Panc1 (cell line): ENCODE measurements around the gene SHOC2. TPM values are rescaled to one million over a fixed set of nuclear protein-coding genes. Genes with fewer than 3 reads are reported as not detected.

Experiments used
- ATAC-seq: fragments of 200-7000 bp; cut with Tn5 transposase; 2 replicates; pipeline ENCODE4 v1.9.1; 2020; ENCODE audit warnings: mild to moderate bottlenecking, moderate library complexity
- BruUV-seq: library from RNA; stranded (reverse); fragments of 400-500 nt; replicated peaks from 2 replicates; lab custom pipeline; 2021; lab: Mats Ljungman, UMichigan
- CTCF ChIA-PET: fragments of 300-600 bp; sonication (Branson Sonifier 250); formaldehyde crosslinking; loops from one replicate; lab custom pipeline; 2022; ENCODE audit warnings: antibody characterized with exemption; lab: Charles Lee
- POLR2A ChIA-PET: fragments of 300-600 bp; sonication (Branson Sonifier 250); formaldehyde crosslinking; loops from one replicate; lab custom pipeline; 2022; ENCODE audit warnings: antibody characterized with exemption; lab: Charles Lee
- DNase-seq: peaks from one replicate; pipeline ENCODE4 v3.0.0-alpha.2; 2010; ENCODE audit warnings: low read depth, low spot score
- H3K27ac ChIP-seq: 2 replicates; pipeline ENCODE4 v1.5.1; 2011; ENCODE audit warnings: mild to moderate bottlenecking, low read length, inconsistent platforms
- H3K27me3 ChIP-seq: fragments of 200-500 bp; sonication (Bioruptor generic); 2 replicates; pipeline ENCODE4 v1.6.0; 2014; ENCODE audit warnings: low read length, inconsistent platforms; ENCODE audit not compliant: control insufficient read depth, insufficient read depth
- H3K36me3 ChIP-seq: fragments of 200-500 bp; sonication (Bioruptor generic); 2 replicates; pipeline ENCODE4 v1.5.1; 2014; ENCODE audit warnings: inconsistent platforms, mild to moderate bottlenecking, low read length, moderate library complexity; ENCODE audit not compliant: control insufficient read depth, insufficient read depth
- H3K4me1 ChIP-seq: 2 replicates; pipeline ENCODE4 v1.5.1; 2011; ENCODE audit warnings: inconsistent platforms, mild to moderate bottlenecking, low read length, moderate library complexity; ENCODE audit not compliant: control insufficient read depth, insufficient read depth
- H3K4me3 ChIP-seq, 2 experiments: 2 replicates each; pipeline ENCODE4 v1.5.1; 2011 to 2012; ENCODE audit warnings: low read depth in 2 of 2, low read length in 2 of 2, mild to moderate bottlenecking in 2 of 2, inconsistent platforms in 1 of 2, moderate library complexity in 1 of 2
- H3K9me3 ChIP-seq: fragments of 200-500 bp; sonication (Bioruptor generic); 2 replicates; pipeline ENCODE4 v1.5.1; 2014; ENCODE audit warnings: low read depth, mild to moderate bottlenecking, inconsistent platforms, low read length, moderate library complexity; ENCODE audit not compliant: control insufficient read depth, insufficient read depth
- POLR2AphosphoS5 ChIP-seq: IDR thresholded peaks from 2 replicates; pipeline ENCODE4 v1.6.1; 2012; ENCODE audit warnings: mild to moderate bottlenecking, low read depth, low read length, moderate library complexity
- REST ChIP-seq, 2 experiments: IDR thresholded peaks; 2 replicates each; pipeline ENCODE4 v1.6.1; 2011 to 2012; ENCODE audit warnings: low read depth in 2 of 2, control low read depth in 1 of 2, low read length in 1 of 2, mild to moderate bottlenecking in 1 of 2, moderate library complexity in 1 of 2; ENCODE audit not compliant: insufficient read depth in 1 of 2
- SIN3A ChIP-seq: IDR thresholded peaks from 2 replicates; pipeline ENCODE4 v1.6.1; 2012; ENCODE audit warnings: low read depth, mild to moderate bottlenecking, low read length, moderate library complexity, borderline replicate concordance; ENCODE audit not compliant: insufficient read depth
- TCF7L2 ChIP-seq: IDR thresholded peaks from 2 replicates; pipeline ENCODE4 v1.6.1; 2011; ENCODE audit warnings: mild to moderate bottlenecking, low read depth, low read length, inconsistent platforms
- in situ Hi-C: cut with HindIII; loops from 2 replicates; pipeline ENCODE4 v1.10.0; 2016; ENCODE audit warnings: low sequenced_read_pairs, low pct_unique_long_range_greater_than_20kb
- intact Hi-C: fragments of 100-400 bp; cut with micrococcal nuclease; formaldehyde crosslinking; loops from one replicate; pipeline ENCODE4 v1.10.0; 2022; ENCODE audit not compliant: unreplicated experiment
- total RNA-seq: library from RNA; stranded (reverse); gene quantifications from one replicate; pipeline ENCODE4 v1.2.1, GENCODE V29; 2021; ENCODE audit not compliant: unreplicated experiment
- TF ChIP-seq, protein P1 (sequence below): fragments of 450-650 bp; IDR thresholded peaks from 2 replicates; pipeline ENCODE4 v1.5.1; 2017; ENCODE audit warnings: mild to moderate bottlenecking

Gene SHOC2
- total RNA-seq, 1 experiment from 2014 or later: 56.6 TPM

DNA sequence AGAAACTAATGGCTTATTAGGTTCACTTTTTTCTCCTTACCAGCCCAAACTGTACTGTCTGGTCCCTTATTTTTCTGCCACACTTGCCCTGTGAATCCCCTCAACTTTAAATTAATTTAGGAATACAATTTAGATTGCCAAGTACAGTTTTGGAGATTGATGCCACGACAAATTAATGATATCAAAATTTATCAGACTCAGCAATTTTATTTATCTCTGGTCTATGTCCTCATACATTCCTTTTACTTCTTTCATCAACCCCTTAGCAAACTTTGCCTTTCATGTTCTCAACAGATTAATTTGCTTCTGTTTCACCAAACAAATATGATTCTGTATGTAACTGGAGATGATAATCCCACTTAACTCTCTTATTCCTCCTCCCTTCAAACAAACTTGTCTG is 38.2 kb downstream of the SHOC2 start:
- in situ Hi-C loops: no loop called here
- H3K27me3 ChIP-seq: no peaks in the 10 kb centered on the region
- ATAC-seq (no peak), DNase-seq (no peak)
- 0 out of 2 replicates have a peak, but pooled peaks cover 4% of the 10 kb centered on the region for H3K4me1 ChIP-seq
- ChIA-PET POLR2A (no interaction called here), CTCF (no interaction called here)
- no peak overlapping the region for H3K27ac ChIP-seq
- H3K4me3 ChIP-seq: no peak overlapping the region
- no peaks in the 10 kb centered on the region for H3K36me3 ChIP-seq
- no peaks in the 10 kb centered on the region for H3K9me3 ChIP-seq
- TF ChIP-seq, protein P1, sequence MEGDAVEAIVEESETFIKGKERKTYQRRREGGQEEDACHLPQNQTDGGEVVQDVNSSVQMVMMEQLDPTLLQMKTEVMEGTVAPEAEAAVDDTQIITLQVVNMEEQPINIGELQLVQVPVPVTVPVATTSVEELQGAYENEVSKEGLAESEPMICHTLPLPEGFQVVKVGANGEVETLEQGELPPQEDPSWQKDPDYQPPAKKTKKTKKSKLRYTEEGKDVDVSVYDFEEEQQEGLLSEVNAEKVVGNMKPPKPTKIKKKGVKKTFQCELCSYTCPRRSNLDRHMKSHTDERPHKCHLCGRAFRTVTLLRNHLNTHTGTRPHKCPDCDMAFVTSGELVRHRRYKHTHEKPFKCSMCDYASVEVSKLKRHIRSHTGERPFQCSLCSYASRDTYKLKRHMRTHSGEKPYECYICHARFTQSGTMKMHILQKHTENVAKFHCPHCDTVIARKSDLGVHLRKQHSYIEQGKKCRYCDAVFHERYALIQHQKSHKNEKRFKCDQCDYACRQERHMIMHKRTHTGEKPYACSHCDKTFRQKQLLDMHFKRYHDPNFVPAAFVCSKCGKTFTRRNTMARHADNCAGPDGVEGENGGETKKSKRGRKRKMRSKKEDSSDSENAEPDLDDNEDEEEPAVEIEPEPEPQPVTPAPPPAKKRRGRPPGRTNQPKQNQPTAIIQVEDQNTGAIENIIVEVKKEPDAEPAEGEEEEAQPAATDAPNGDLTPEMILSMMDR: no peak
- TF ChIP-seq TCF7L2: no peak
- TF ChIP-seq REST (IDR thresholded peaks at IDR 0.05; ENCODE audit: insufficient read depth in 1 of 2, low read depth in 2 of 2, low read length in 1 of 2): no peak
- no peak for TF ChIP-seq SIN3A
- TF ChIP-seq POLR2AphosphoS5: no peak
- intact Hi-C loops: no loop called here
- no TSS peak for BruUV-seq

GRCh38 chr10:110959379-110960332 is 40.3 kb downstream of the SHOC2 start:
- DNase-seq: no peak
- Histone ChIP-seq H3K4me1 (0 out of 2 replicates have a peak, but pooled peaks cover 4% of the 10 kb centered on the region), H3K27me3 (no peaks in the 10 kb centered on the region), H3K27ac (no peak overlapping the region), H3K9me3 (no peaks in the 10 kb centered on the region), H3K4me3 (no peak overlapping the region), H3K36me3 (no peaks in the 10 kb centered on the region; the same call in 1 of the 2 replicates)
- ATAC-seq: no peak
- no peak for TF ChIP-seq SIN3A
- intact Hi-C loops (no loop called here), in situ Hi-C loops (no loop called here)
- POLR2A ChIA-PET: no interaction called here
- CTCF ChIA-PET: no interaction called here
- BruUV-seq: no TSS peak

- DNase-seq: no peak
- POLR2A ChIA-PET: no interaction called here
- BruUV-seq: no TSS peak
- H3K4me1 ChIP-seq: 0 out of 2 replicates have a peak, but pooled peaks cover 4% of the 10 kb centered on the region
- H3K4me3 ChIP-seq: no peak overlapping the region
- H3K27ac ChIP-seq: no peak overlapping the region
- no peaks in the 10 kb centered on the region; the same call in 1 of the 2 replicates for H3K36me3 ChIP-seq
- in situ Hi-C loops: no loop called here
- ATAC-seq: no peak
- CTCF ChIA-PET: no interaction called here
- TF ChIP-seq SIN3A (no peak), POLR2AphosphoS5 (no peak), TCF7L2 (no peak), REST (IDR thresholded peaks at IDR 0.05; ENCODE audit: insufficient read depth in 1 of 2, low read depth in 2 of 2, low read length in 1 of 2) (no peak)
- TF ChIP-seq, protein P1: no peak
- intact Hi-C loops: no loop called here
- no peaks in the 10 kb centered on the region for H3K27me3 ChIP-seq
- H3K9me3 ChIP-seq: no peaks in the 10 kb centered on the region
Measured at GRCh38 chr10:110960333-110960712, 40.9 kb downstream of the SHOC2 start.
